Ishikawa (cell line): ENCODE results near the gene ACOT12.

Source experiments
- CEBPB ChIP-seq: IDR thresholded peaks from 2 replicates; pipeline ENCODE4 v1.6.1; 2012
- CREB1 ChIP-seq: IDR thresholded peaks from 2 replicates; pipeline ENCODE4 v1.6.1; 2012; ENCODE audit warnings: low read depth
- EGR1 ChIP-seq: IDR thresholded peaks from 2 replicates; pipeline ENCODE4 v1.6.1; 2012
- EP300 ChIP-seq: IDR thresholded peaks from 2 replicates; pipeline ENCODE4 v1.6.1; 2012; ENCODE audit warnings: borderline replicate concordance
- FOXM1 ChIP-seq: IDR thresholded peaks from 2 replicates; pipeline ENCODE4 v1.6.1; 2012; ENCODE audit warnings: low read depth, borderline replicate concordance
- RAD21 ChIP-seq: IDR thresholded peaks from 2 replicates; pipeline ENCODE4 v1.6.1; 2012; ENCODE audit warnings: low read depth
- TAF1 ChIP-seq: IDR thresholded peaks from 2 replicates; pipeline ENCODE4 v1.6.1; 2012; ENCODE audit warnings: low read depth, mild to moderate bottlenecking
- TCF12 ChIP-seq: IDR thresholded peaks from 2 replicates; pipeline ENCODE4 v1.6.1; 2012; ENCODE audit warnings: low read depth
- TEAD4 ChIP-seq: IDR thresholded peaks from 2 replicates; pipeline ENCODE4 v1.6.1; 2012
- YY1 ChIP-seq: IDR thresholded peaks from 2 replicates; pipeline ENCODE4 v1.6.1; 2012; ENCODE audit warnings: low read depth
- ZBTB7A ChIP-seq: IDR thresholded peaks from 2 replicates; pipeline ENCODE4 v1.6.1; 2012; ENCODE audit warnings: low read depth
- TF ChIP-seq, protein P1 (sequence below): IDR thresholded peaks from 2 replicates; pipeline ENCODE4 v1.6.1; 2012
- TF ChIP-seq, protein P2 (sequence below): IDR thresholded peaks from 2 replicates; pipeline ENCODE4 v1.6.1; 2012

GRCh38 chr5:81315336-81315735 is 78.6 kb downstream of the ACOT12 start:
- TF ChIP-seq EP300: no peak
- TF ChIP-seq EGR1: no peak
- TF ChIP-seq RAD21: no peak
- TF ChIP-seq, protein P1, sequence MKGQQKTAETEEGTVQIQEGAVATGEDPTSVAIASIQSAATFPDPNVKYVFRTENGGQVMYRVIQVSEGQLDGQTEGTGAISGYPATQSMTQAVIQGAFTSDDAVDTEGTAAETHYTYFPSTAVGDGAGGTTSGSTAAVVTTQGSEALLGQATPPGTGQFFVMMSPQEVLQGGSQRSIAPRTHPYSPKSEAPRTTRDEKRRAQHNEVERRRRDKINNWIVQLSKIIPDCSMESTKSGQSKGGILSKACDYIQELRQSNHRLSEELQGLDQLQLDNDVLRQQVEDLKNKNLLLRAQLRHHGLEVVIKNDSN: no peak
- no peak for TF ChIP-seq TAF1
- no peak for TF ChIP-seq FOXM1
- no peak for TF ChIP-seq TEAD4
- TF ChIP-seq, protein P2, sequence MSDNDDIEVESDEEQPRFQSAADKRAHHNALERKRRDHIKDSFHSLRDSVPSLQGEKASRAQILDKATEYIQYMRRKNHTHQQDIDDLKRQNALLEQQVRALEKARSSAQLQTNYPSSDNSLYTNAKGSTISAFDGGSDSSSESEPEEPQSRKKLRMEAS: no peak
- TF ChIP-seq CREB1: no peak
- TF ChIP-seq YY1: no peak
- TF ChIP-seq CEBPB: no peak
- TF ChIP-seq ZBTB7A: no peak
- no peak for TF ChIP-seq TCF12
